WTC11 (cell line): Measurements from ENCODE around the gene ELOVL5. TPM values are rescaled to one million over a fixed set of nuclear protein-coding genes. Genes with fewer than 3 reads are reported as not detected.

ENCODE experiments used
- ATAC-seq: fragments of 200-7000 bp; cut with Tn5 transposase; 2 replicates; pipeline ENCODE4 v1.10.0; 2021; ENCODE audit warnings: mild to moderate bottlenecking, moderate library complexity
- CTCF ChIA-PET: fragments of 300-600 bp; sonication (Branson Sonifier 250); formaldehyde crosslinking; loops from one replicate; lab custom pipeline; 2021; ENCODE audit warnings: antibody characterized with exemption; lab: Charles Lee
- POLR2A ChIA-PET: fragments of 350-600 bp; sonication (Branson Sonifier 250); formaldehyde crosslinking; loops from one replicate; lab custom pipeline; 2021; ENCODE audit warnings: antibody characterized with exemption; lab: Charles Lee
- DNase-seq: peaks from one replicate; pipeline ENCODE4 v3.0.0; 2021; ENCODE audit warnings: low spot score
- H3K27ac Mint-ChIP-seq: 2 replicates; pipeline ENCODE4 v1.8.0; 2021; ENCODE audit warnings: mixed read lengths
- H3K27me3 Mint-ChIP-seq: 2 replicates; pipeline ENCODE4 v1.8.0; 2021; ENCODE audit warnings: low read depth, mild to moderate bottlenecking, moderate library complexity, mixed read lengths
- H3K36me3 Mint-ChIP-seq: 2 replicates; pipeline ENCODE4 v1.8.0; 2021; ENCODE audit warnings: mixed read lengths
- H3K4me1 Mint-ChIP-seq: 2 replicates; pipeline ENCODE4 v1.8.0; 2022; ENCODE audit warnings: mixed read lengths
- H3K4me3 Mint-ChIP-seq: 2 replicates; pipeline ENCODE4 v1.8.0; 2021; ENCODE audit warnings: mild to moderate bottlenecking, moderate library complexity, mixed read lengths
- H3K9me3 Mint-ChIP-seq: 2 replicates; pipeline ENCODE4 v1.8.0; 2021; ENCODE audit warnings: mixed read lengths
- CBFB ChIP-seq: sonication (generic); formaldehyde crosslinking; IDR thresholded peaks from 2 replicates; pipeline ENCODE4 v1.8.1; 2022; ENCODE audit warnings: mild to moderate bottlenecking, low read depth, missing genetic modification reagents
- FOXP1 ChIP-seq: sonication (generic); formaldehyde crosslinking; IDR thresholded peaks from 2 replicates; pipeline ENCODE4 v1.8.0; 2022; ENCODE audit warnings: missing genetic modification reagents, mild to moderate bottlenecking, moderate library complexity, borderline replicate concordance
- NFATC4 ChIP-seq: fragments of 250-450 bp; sonication (Bioruptor Pico); IDR thresholded peaks from 2 replicates; pipeline ENCODE4 v1.9.0; 2021; ENCODE audit warnings: mild to moderate bottlenecking
- NR1H2 ChIP-seq: sonication (generic); formaldehyde crosslinking; IDR thresholded peaks from 2 replicates; pipeline ENCODE4 v1.9.0; 2021; ENCODE audit warnings: mild to moderate bottlenecking, moderate library complexity, missing genetic modification reagents
- RELA ChIP-seq: sonication (generic); formaldehyde crosslinking; IDR thresholded peaks from 2 replicates; pipeline ENCODE4 v1.8.1; 2022; ENCODE audit warnings: missing genetic modification reagents, mild to moderate bottlenecking, borderline replicate concordance
- RORB ChIP-seq: fragments of 250-450 bp; sonication (Bioruptor Pico); IDR thresholded peaks from 2 replicates; pipeline ENCODE4 v1.9.0; 2021; ENCODE audit warnings: mild to moderate bottlenecking
- SMAD4 ChIP-seq: sonication (generic); formaldehyde crosslinking; IDR thresholded peaks from 2 replicates; pipeline ENCODE4 v1.8.0; 2022; ENCODE audit warnings: mild to moderate bottlenecking, missing genetic modification reagents
- SP1 ChIP-seq: sonication (generic); formaldehyde crosslinking; conservative IDR thresholded peaks from 2 replicates; pipeline ENCODE4 v1.8.1; 2022; ENCODE audit warnings: missing genetic modification reagents
- TCF7 ChIP-seq: sonication (generic); formaldehyde crosslinking; IDR thresholded peaks from 2 replicates; pipeline ENCODE4 v1.8.0; 2022; ENCODE audit warnings: mild to moderate bottlenecking, low read depth, missing genetic modification reagents, moderate library complexity
- TEAD1 ChIP-seq: sonication (generic); formaldehyde crosslinking; IDR thresholded peaks from 2 replicates; pipeline ENCODE4 v1.8.0; 2022; ENCODE audit warnings: mild to moderate bottlenecking, missing genetic modification reagents
- ZNF121 ChIP-seq: sonication (generic); formaldehyde crosslinking; IDR thresholded peaks from 2 replicates; pipeline ENCODE4 v1.8.0; 2023; ENCODE audit warnings: missing genetic modification reagents
- ZNF219 ChIP-seq: sonication (generic); formaldehyde crosslinking; IDR thresholded peaks from 2 replicates; pipeline ENCODE4 v1.8.0; 2023; ENCODE audit warnings: missing genetic modification reagents, mild to moderate bottlenecking, borderline replicate concordance
- ZNF671 ChIP-seq: fragments of 250-450 bp; sonication (Bioruptor Pico); IDR thresholded peaks from 2 replicates; pipeline ENCODE4 v1.8.0; 2021; ENCODE audit warnings: mild to moderate bottlenecking
- total RNA-seq: library from RNA; stranded (reverse); gene quantifications from 3 replicates; pipeline ENCODE4 v1.2.3, GENCODE V29; 2021
- TF ChIP-seq, protein P1 (sequence below): sonication (generic); formaldehyde crosslinking; IDR thresholded peaks from 2 replicates; pipeline ENCODE4 v1.8.1; 2023; ENCODE audit warnings: mild to moderate bottlenecking, missing genetic modification reagents, moderate library complexity
- TF ChIP-seq, protein P2 (sequence below): fragments of 250-450 bp; sonication (Bioruptor Pico); IDR thresholded peaks from 2 replicates; pipeline ENCODE4 v1.8.0; 2021; ENCODE audit warnings: mild to moderate bottlenecking
- TF ChIP-seq, protein P3 (sequence below): sonication (generic); formaldehyde crosslinking; IDR thresholded peaks from 2 replicates; pipeline ENCODE4 v1.8.1; 2022; ENCODE audit warnings: low read depth, mild to moderate bottlenecking, moderate library complexity, missing genetic modification reagents, borderline replicate concordance
- TF ChIP-seq, protein P4 (sequence below): sonication (generic); formaldehyde crosslinking; IDR thresholded peaks from 2 replicates; pipeline ENCODE4 v1.8.1; 2022; ENCODE audit warnings: missing genetic modification reagents, borderline replicate concordance
- TF ChIP-seq, protein P5 (sequence below): sonication (generic); formaldehyde crosslinking; IDR thresholded peaks from 2 replicates; pipeline ENCODE4 v1.8.1; 2023; ENCODE audit warnings: mild to moderate bottlenecking, missing genetic modification reagents
- TF ChIP-seq, protein P6 (sequence below): sonication (generic); formaldehyde crosslinking; IDR thresholded peaks from 2 replicates; pipeline ENCODE4 v1.8.1; 2023; ENCODE audit warnings: mild to moderate bottlenecking, missing genetic modification reagents, moderate library complexity
- TF ChIP-seq, protein P7 (sequence below): fragments of 250-450 bp; sonication (Bioruptor Pico); IDR thresholded peaks from 2 replicates; pipeline ENCODE4 v1.9.0; 2021; ENCODE audit warnings: mild to moderate bottlenecking

Gene ELOVL5
- total RNA-seq, 1 experiment from 2014 or later: 122 TPM

DNA sequence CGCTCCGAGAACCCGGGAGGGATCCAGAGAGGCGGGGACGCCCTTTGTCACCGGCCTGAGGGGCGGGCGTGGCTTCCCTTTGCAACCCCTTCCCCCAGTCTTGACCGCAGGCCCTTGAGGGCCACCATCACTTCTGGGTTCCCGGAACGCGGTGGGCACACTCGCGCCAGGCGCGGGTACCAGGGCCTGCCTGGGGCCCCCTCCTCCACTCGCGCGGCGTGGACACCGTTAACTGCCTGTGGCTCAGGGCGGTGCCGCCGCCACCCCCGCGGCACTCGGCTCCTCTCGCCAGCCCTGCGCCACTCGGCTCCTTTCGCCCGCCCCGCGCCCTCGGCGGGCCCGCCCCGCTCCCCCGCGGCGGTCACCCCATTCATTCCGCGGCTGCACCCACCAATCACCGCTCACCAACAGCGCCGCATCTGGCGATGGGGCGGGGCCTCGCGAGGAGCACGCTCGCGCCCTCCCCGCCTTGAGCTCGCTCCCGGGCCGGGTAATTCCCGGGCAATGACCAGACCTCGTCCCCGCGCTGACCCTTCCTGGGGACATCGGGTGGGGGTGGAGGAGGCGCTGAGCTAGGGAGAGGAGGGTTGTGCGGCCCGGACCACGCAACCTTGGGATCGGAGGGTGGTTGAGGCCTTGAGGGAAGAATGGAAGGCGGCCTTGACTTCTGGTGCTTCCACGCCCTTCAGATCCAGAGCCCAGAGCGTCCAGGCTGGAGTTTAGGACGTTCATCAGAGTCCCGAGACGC lies 10.5 kb upstream of the ELOVL5 start (continued):
- TF ChIP-seq ZNF671 (CRISPR knock-in tag) (no peak), TEAD1 (CRISPR knock-in tag) (peak; percentile 82; the same call in 1 of the 2 replicates), CBFB (peak; percentile 77; the same call in 1 of the 2 replicates)
- TF ChIP-seq, all 79 proteins: peak for 17

DNA sequence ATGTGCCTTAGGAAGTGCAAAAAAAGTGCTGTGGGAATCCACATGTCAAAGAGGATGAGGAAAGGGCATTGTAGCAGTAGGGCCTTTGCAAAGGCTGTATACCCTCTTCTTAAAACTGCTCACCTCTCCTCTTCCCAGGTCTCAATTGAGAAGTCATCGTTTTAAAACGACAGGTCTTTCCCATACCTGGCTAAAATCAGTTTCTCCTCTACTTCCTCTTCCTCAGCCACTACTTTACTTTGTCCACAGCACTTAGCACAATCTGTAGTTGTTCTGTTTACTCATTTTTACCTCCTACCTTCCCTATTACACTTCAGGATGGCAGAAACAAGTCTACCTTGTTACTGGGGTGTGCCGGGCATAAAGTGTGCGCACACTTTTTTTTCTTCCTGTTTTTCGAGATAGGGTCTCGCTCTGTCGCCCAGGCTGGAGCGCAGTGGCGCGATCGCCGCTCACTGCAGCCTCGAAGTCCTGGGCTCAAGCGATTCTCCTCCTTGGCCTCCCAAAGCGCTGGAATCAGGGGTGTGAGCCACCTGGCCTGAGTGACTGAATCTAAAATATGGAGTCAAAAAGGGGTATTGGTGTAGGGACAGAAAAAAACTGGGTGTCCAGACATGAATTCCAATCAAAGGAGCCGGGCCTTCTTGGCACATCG lies 9.8 kb upstream of the ELOVL5 start:
- Mint-ChIP-seq H3K27me3 (peaks cover 17% of the 10 kb centered on the region), H3K9me3 (peaks cover 12% of the 10 kb centered on the region), H3K36me3 (peaks cover 8% of the 10 kb centered on the region; the same call in 1 of the 2 replicates), H3K4me3 (peak overlapping the region; percentile 81), H3K4me1 (peaks cover 31% of the 10 kb centered on the region), H3K27ac (peak overlapping the region; percentile 95)
- DNase-seq (no peak), ATAC-seq (peak; percentile 19)
- ChIA-PET POLR2A (interaction anchor here (1.4 kb wide), 1 partner anchor 11 kb away, joined by 11 read pairs; the partner anchor contains the start of gene ELOVL5), CTCF (interaction anchor here (1.4 kb wide), 2 partner anchors 11 to 135 kb away, joined by 3 to 6 read pairs; partner anchors contain the start of gene ELOVL5)
- TF ChIP-seq TCF7 (no peak), ZNF121 (peak; percentile 100), NFATC4 (CRISPR knock-in tag) (no peak)
- TF ChIP-seq, protein P1, sequence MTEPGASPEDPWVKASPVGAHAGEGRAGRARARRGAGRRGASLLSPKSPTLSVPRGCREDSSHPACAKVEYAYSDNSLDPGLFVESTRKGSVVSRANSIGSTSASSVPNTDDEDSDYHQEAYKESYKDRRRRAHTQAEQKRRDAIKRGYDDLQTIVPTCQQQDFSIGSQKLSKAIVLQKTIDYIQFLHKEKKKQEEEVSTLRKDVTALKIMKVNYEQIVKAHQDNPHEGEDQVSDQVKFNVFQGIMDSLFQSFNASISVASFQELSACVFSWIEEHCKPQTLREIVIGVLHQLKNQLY (CRISPR knock-in tag): no peak

DNA sequence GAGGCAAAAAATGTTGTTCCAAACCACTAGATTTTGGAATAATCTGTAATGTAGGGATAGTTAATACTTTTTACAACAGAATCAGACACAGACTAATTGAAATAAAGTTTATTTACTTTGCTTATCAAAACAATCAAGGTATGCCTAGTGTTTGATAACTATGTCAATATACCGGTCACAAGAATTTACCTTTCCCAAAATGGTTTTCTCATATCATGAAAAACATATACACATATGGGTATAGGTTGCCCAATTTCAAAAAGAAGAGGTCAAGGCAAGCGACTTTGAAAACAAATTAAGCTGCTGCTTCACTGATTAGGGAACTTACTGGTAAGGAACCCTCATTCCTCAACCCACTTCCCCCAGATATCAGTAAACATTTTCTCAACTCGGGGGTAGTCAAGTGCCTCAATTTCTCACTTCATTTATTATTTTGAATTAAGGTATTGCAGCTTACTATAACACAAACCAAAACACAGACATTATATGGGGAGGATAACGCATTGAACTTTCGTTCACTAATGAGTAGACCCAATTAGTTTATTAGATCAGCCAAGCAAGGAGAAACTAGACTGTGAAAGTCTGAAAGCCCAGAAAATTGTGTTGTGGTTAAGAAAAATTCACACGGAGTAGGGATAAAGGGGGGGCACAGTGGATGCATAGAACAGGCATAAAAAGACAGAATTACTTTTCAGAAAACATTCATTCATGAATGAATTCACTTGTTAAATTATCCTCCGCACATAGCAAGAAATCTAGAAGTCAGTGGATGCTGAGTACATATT lies 9.0 kb upstream of the ELOVL5 start:
- Mint-ChIP-seq H3K9me3 (peaks cover 8% of the 10 kb centered on the region), H3K27ac (no peak overlapping the region), H3K36me3 (peaks cover 4% of the 10 kb centered on the region; the same call in 1 of the 2 replicates), H3K4me1 (peaks cover 31% of the 10 kb centered on the region), H3K4me3 (peak overlapping the region; percentile 81), H3K27me3 (peaks cover 18% of the 10 kb centered on the region)
- no peak for ATAC-seq
- ChIA-PET POLR2A (no interaction called here), CTCF (no interaction called here)
- no peak for DNase-seq
- TF ChIP-seq RORB (CRISPR knock-in tag) (no peak), RELA (CRISPR knock-in tag) (no peak), FOXP1 (CRISPR knock-in tag) (no peak), NR1H2 (CRISPR knock-in tag) (no peak), ZNF219 (CRISPR knock-in tag) (no peak), SP1 (CRISPR knock-in tag) (no peak), SMAD4 (CRISPR knock-in tag) (no peak)
- TF ChIP-seq, protein P2, sequence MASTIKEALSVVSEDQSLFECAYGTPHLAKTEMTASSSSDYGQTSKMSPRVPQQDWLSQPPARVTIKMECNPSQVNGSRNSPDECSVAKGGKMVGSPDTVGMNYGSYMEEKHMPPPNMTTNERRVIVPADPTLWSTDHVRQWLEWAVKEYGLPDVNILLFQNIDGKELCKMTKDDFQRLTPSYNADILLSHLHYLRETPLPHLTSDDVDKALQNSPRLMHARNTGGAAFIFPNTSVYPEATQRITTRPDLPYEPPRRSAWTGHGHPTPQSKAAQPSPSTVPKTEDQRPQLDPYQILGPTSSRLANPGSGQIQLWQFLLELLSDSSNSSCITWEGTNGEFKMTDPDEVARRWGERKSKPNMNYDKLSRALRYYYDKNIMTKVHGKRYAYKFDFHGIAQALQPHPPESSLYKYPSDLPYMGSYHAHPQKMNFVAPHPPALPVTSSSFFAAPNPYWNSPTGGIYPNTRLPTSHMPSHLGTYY: no peak
- TF ChIP-seq, protein P3, sequence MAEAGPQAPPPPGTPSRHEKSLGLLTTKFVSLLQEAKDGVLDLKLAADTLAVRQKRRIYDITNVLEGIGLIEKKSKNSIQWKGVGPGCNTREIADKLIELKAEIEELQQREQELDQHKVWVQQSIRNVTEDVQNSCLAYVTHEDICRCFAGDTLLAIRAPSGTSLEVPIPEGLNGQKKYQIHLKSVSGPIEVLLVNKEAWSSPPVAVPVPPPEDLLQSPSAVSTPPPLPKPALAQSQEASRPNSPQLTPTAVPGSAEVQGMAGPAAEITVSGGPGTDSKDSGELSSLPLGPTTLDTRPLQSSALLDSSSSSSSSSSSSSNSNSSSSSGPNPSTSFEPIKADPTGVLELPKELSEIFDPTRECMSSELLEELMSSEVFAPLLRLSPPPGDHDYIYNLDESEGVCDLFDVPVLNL: no peak
- TF ChIP-seq, protein P4, sequence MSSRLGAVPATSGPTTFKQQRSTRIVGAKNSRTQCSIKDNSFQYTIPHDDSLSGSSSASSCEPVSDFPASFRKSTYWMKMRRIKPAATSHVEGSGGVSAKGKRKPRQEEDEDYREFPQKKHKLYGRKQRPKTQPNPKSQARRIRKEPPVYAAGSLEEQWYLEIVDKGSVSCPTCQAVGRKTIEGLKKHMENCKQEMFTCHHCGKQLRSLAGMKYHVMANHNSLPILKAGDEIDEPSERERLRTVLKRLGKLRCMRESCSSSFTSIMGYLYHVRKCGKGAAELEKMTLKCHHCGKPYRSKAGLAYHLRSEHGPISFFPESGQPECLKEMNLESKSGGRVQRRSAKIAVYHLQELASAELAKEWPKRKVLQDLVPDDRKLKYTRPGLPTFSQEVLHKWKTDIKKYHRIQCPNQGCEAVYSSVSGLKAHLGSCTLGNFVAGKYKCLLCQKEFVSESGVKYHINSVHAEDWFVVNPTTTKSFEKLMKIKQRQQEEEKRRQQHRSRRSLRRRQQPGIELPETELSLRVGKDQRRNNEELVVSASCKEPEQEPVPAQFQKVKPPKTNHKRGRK (CRISPR knock-in tag): no peak
- TF ChIP-seq, protein P5, sequence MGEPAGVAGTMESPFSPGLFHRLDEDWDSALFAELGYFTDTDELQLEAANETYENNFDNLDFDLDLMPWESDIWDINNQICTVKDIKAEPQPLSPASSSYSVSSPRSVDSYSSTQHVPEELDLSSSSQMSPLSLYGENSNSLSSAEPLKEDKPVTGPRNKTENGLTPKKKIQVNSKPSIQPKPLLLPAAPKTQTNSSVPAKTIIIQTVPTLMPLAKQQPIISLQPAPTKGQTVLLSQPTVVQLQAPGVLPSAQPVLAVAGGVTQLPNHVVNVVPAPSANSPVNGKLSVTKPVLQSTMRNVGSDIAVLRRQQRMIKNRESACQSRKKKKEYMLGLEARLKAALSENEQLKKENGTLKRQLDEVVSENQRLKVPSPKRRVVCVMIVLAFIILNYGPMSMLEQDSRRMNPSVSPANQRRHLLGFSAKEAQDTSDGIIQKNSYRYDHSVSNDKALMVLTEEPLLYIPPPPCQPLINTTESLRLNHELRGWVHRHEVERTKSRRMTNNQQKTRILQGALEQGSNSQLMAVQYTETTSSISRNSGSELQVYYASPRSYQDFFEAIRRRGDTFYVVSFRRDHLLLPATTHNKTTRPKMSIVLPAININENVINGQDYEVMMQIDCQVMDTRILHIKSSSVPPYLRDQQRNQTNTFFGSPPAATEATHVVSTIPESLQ: no peak
- TF ChIP-seq, protein P6, sequence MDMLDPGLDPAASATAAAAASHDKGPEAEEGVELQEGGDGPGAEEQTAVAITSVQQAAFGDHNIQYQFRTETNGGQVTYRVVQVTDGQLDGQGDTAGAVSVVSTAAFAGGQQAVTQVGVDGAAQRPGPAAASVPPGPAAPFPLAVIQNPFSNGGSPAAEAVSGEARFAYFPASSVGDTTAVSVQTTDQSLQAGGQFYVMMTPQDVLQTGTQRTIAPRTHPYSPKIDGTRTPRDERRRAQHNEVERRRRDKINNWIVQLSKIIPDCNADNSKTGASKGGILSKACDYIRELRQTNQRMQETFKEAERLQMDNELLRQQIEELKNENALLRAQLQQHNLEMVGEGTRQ (CRISPR knock-in tag): no peak
- TF ChIP-seq, protein P7, sequence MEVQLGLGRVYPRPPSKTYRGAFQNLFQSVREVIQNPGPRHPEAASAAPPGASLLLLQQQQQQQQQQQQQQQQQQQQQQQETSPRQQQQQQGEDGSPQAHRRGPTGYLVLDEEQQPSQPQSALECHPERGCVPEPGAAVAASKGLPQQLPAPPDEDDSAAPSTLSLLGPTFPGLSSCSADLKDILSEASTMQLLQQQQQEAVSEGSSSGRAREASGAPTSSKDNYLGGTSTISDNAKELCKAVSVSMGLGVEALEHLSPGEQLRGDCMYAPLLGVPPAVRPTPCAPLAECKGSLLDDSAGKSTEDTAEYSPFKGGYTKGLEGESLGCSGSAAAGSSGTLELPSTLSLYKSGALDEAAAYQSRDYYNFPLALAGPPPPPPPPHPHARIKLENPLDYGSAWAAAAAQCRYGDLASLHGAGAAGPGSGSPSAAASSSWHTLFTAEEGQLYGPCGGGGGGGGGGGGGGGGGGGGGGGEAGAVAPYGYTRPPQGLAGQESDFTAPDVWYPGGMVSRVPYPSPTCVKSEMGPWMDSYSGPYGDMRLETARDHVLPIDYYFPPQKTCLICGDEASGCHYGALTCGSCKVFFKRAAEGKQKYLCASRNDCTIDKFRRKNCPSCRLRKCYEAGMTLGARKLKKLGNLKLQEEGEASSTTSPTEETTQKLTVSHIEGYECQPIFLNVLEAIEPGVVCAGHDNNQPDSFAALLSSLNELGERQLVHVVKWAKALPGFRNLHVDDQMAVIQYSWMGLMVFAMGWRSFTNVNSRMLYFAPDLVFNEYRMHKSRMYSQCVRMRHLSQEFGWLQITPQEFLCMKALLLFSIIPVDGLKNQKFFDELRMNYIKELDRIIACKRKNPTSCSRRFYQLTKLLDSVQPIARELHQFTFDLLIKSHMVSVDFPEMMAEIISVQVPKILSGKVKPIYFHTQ: no peak
